ENCODE results near the gene PEX7.
A peak's percentile ranks its signal among the peaks of the same experiment; 100 is the strongest.
"Not testable (repeated sequence)": the region's sequence is repeated elsewhere in the genome, so short reads cannot be mapped to it uniquely, and the experiment has no call there.

PEX7 gene

GRCh38 chr6:136831873-136832562 lies 9.6 kb downstream of the PEX7 start:
- peaks cover 4% of the 10 kb centered on the region for H3K9me3 ChIP-seq (ENCODE audit: control insufficient read depth, low read length)
- H3K27me3 ChIP-seq (replicated peaks; ENCODE audit: control insufficient read depth, insufficient read depth, low read length, poor library complexity, severe bottlenecking), result no peaks in the 10 kb centered on the region
- H3K4me3 ChIP-seq (ENCODE audit: insufficient read depth, low read depth, low read length, poor library complexity, severe bottlenecking), result no peak overlapping the region
- H3K4me1 ChIP-seq (ENCODE audit: control insufficient read depth, insufficient read depth, low read length, poor library complexity, severe bottlenecking), result no peaks in the 10 kb centered on the region
- no peak overlapping the region for H3K27ac ChIP-seq (ENCODE audit: insufficient read depth, low read length, poor library complexity, severe bottlenecking)
- peaks cover 25% of the 10 kb centered on the region for H3K36me3 ChIP-seq (ENCODE audit: control insufficient read depth, insufficient read depth, low read length)
- DNase-seq, result no peak

- no peak for DNase-seq
- Histone ChIP-seq H3K36me3 (ENCODE audit: control insufficient read depth, insufficient read depth, low read length) (no peaks in the 10 kb centered on the region), H3K27ac (ENCODE audit: insufficient read depth, low read length, poor library complexity, severe bottlenecking) (no peak overlapping the region), H3K9me3 (ENCODE audit: control insufficient read depth, low read length) (no peaks in the 10 kb centered on the region), H3K4me1 (ENCODE audit: control insufficient read depth, insufficient read depth, low read length, poor library complexity, severe bottlenecking) (no peaks in the 10 kb centered on the region), H3K27me3 (replicated peaks; ENCODE audit: control insufficient read depth, insufficient read depth, low read length, poor library complexity, severe bottlenecking) (no peaks in the 10 kb centered on the region), H3K4me3 (ENCODE audit: insufficient read depth, low read depth, low read length, poor library complexity, severe bottlenecking) (no peak overlapping the region)
Measured at GRCh38 chr6:136840276-136841001, 18.0 kb downstream of the PEX7 start.

- H3K36me3 ChIP-seq (ENCODE audit: control insufficient read depth, insufficient read depth, low read length), result no peaks in the 10 kb centered on the region
- no peaks in the 10 kb centered on the region for H3K4me1 ChIP-seq (ENCODE audit: control insufficient read depth, insufficient read depth, low read length, poor library complexity, severe bottlenecking)
- H3K9me3 ChIP-seq (ENCODE audit: control insufficient read depth, low read length), result no peaks in the 10 kb centered on the region
- DNase-seq, result no peak
- H3K27ac ChIP-seq (ENCODE audit: insufficient read depth, low read length, poor library complexity, severe bottlenecking), result no peak overlapping the region
- H3K27me3 ChIP-seq (replicated peaks; ENCODE audit: control insufficient read depth, insufficient read depth, low read length, poor library complexity, severe bottlenecking), result no peaks in the 10 kb centered on the region
- H3K4me3 ChIP-seq (ENCODE audit: insufficient read depth, low read depth, low read length, poor library complexity, severe bottlenecking), result no peak overlapping the region
Measured at GRCh38 chr6:136843210-136843609, 20.8 kb downstream of the PEX7 start.

GRCh38 chr6:136846046-136846445 lies 23.7 kb downstream of the PEX7 start:
- Histone ChIP-seq H3K4me3 (ENCODE audit: insufficient read depth, low read depth, low read length, poor library complexity, severe bottlenecking) (no peak overlapping the region), H3K36me3 (ENCODE audit: control insufficient read depth, insufficient read depth, low read length) (no peaks in the 10 kb centered on the region), H3K27me3 (replicated peaks; ENCODE audit: control insufficient read depth, insufficient read depth, low read length, poor library complexity, severe bottlenecking) (no peaks in the 10 kb centered on the region), H3K4me1 (ENCODE audit: control insufficient read depth, insufficient read depth, low read length, poor library complexity, severe bottlenecking) (no peaks in the 10 kb centered on the region), H3K9me3 (ENCODE audit: control insufficient read depth, low read length) (no peaks in the 10 kb centered on the region), H3K27ac (ENCODE audit: insufficient read depth, low read length, poor library complexity, severe bottlenecking) (no peak overlapping the region)
- DNase-seq, result peak in 1 of 3 donors; percentile 16

GRCh38 chr6:136846477-136846876 lies 24.1 kb downstream of the PEX7 start:
- not testable (repeated sequence) for DNase-seq; H3K27ac ChIP-seq (ENCODE audit: insufficient read depth, low read length, poor library complexity, severe bottlenecking); H3K27me3 ChIP-seq (replicated peaks; ENCODE audit: control insufficient read depth, insufficient read depth, low read length, poor library complexity, severe bottlenecking); H3K9me3 ChIP-seq (ENCODE audit: control insufficient read depth, low read length); H3K4me1 ChIP-seq (ENCODE audit: control insufficient read depth, insufficient read depth, low read length, poor library complexity, severe bottlenecking); H3K36me3 ChIP-seq (ENCODE audit: control insufficient read depth, insufficient read depth, low read length); H3K4me3 ChIP-seq (ENCODE audit: insufficient read depth, low read depth, low read length, poor library complexity, severe bottlenecking)

- H3K36me3 ChIP-seq (ENCODE audit: control insufficient read depth, insufficient read depth, low read length); H3K9me3 ChIP-seq (ENCODE audit: control insufficient read depth, low read length); H3K4me3 ChIP-seq (ENCODE audit: insufficient read depth, low read depth, low read length, poor library complexity, severe bottlenecking); DNase-seq; H3K27ac ChIP-seq (ENCODE audit: insufficient read depth, low read length, poor library complexity, severe bottlenecking); H3K4me1 ChIP-seq (ENCODE audit: control insufficient read depth, insufficient read depth, low read length, poor library complexity, severe bottlenecking); H3K27me3 ChIP-seq (replicated peaks; ENCODE audit: control insufficient read depth, insufficient read depth, low read length, poor library complexity, severe bottlenecking): not testable (repeated sequence)
Measured at GRCh38 chr6:136849979-136850563, 27.7 kb downstream of the PEX7 start.

GRCh38 chr6:136859430-136859829 lies 37.0 kb downstream of the PEX7 start:
- DNase-seq, result no peak
- Histone ChIP-seq H3K36me3 (ENCODE audit: control insufficient read depth, insufficient read depth, low read length) (no peaks in the 10 kb centered on the region), H3K27me3 (replicated peaks; ENCODE audit: control insufficient read depth, insufficient read depth, low read length, poor library complexity, severe bottlenecking) (no peaks in the 10 kb centered on the region), H3K27ac (ENCODE audit: insufficient read depth, low read length, poor library complexity, severe bottlenecking) (no peak overlapping the region), H3K4me3 (ENCODE audit: insufficient read depth, low read depth, low read length, poor library complexity, severe bottlenecking) (no peak overlapping the region), H3K9me3 (ENCODE audit: control insufficient read depth, low read length) (no peaks in the 10 kb centered on the region), H3K4me1 (ENCODE audit: control insufficient read depth, insufficient read depth, low read length, poor library complexity, severe bottlenecking) (no peaks in the 10 kb centered on the region)

- Histone ChIP-seq H3K9me3 (ENCODE audit: control insufficient read depth, low read length) (no peaks in the 10 kb centered on the region), H3K4me1 (ENCODE audit: control insufficient read depth, insufficient read depth, low read length, poor library complexity, severe bottlenecking) (no peaks in the 10 kb centered on the region), H3K27me3 (replicated peaks; ENCODE audit: control insufficient read depth, insufficient read depth, low read length, poor library complexity, severe bottlenecking) (no peaks in the 10 kb centered on the region)
Measured at GRCh38 chr6:136860043-136860442, 37.7 kb downstream of the PEX7 start.

GRCh38 chr6:136862662-136863061 lies 40.3 kb downstream of the PEX7 start:
- no peaks in the 10 kb centered on the region for H3K4me1 ChIP-seq (ENCODE audit: control insufficient read depth, insufficient read depth, low read length, poor library complexity, severe bottlenecking)
- no peak for DNase-seq

More at GRCh38 chr6:136860043-136860442, 37.7 kb downstream of the PEX7 start:
- no peak for DNase-seq
- Histone ChIP-seq H3K27ac (ENCODE audit: insufficient read depth, low read length, poor library complexity, severe bottlenecking) (no peak overlapping the region), H3K4me3 (ENCODE audit: insufficient read depth, low read depth, low read length, poor library complexity, severe bottlenecking) (no peak overlapping the region), H3K36me3 (ENCODE audit: control insufficient read depth, insufficient read depth, low read length) (no peaks in the 10 kb centered on the region)

GRCh38 chr6:136863752-136864151 lies 41.4 kb downstream of the PEX7 start:
- Histone ChIP-seq H3K4me3 (ENCODE audit: insufficient read depth, low read depth, low read length, poor library complexity, severe bottlenecking) (no peak overlapping the region), H3K27me3 (replicated peaks; ENCODE audit: control insufficient read depth, insufficient read depth, low read length, poor library complexity, severe bottlenecking) (no peaks in the 10 kb centered on the region), H3K9me3 (ENCODE audit: control insufficient read depth, low read length) (no peaks in the 10 kb centered on the region), H3K36me3 (ENCODE audit: control insufficient read depth, insufficient read depth, low read length) (no peaks in the 10 kb centered on the region), H3K4me1 (ENCODE audit: control insufficient read depth, insufficient read depth, low read length, poor library complexity, severe bottlenecking) (no peaks in the 10 kb centered on the region), H3K27ac (ENCODE audit: insufficient read depth, low read length, poor library complexity, severe bottlenecking) (no peak overlapping the region)
- no peak for DNase-seq

More at GRCh38 chr6:136862662-136863061, 40.3 kb downstream of the PEX7 start:
- H3K27me3 ChIP-seq (replicated peaks; ENCODE audit: control insufficient read depth, insufficient read depth, low read length, poor library complexity, severe bottlenecking), result no peaks in the 10 kb centered on the region
- no peaks in the 10 kb centered on the region for H3K9me3 ChIP-seq (ENCODE audit: control insufficient read depth, low read length)
- no peak overlapping the region for H3K4me3 ChIP-seq (ENCODE audit: insufficient read depth, low read depth, low read length, poor library complexity, severe bottlenecking)
- no peaks in the 10 kb centered on the region for H3K36me3 ChIP-seq (ENCODE audit: control insufficient read depth, insufficient read depth, low read length)
- no peak overlapping the region for H3K27ac ChIP-seq (ENCODE audit: insufficient read depth, low read length, poor library complexity, severe bottlenecking)
